Ishikawa (cell line): ENCODE results near the gene SZRD1.

ENCODE experiments used
- CEBPB ChIP-seq: IDR thresholded peaks from 2 replicates; pipeline ENCODE4 v1.6.1; 2012
- CREB1 ChIP-seq: IDR thresholded peaks from 2 replicates; pipeline ENCODE4 v1.6.1; 2012; ENCODE audit warnings: low read depth
- EGR1 ChIP-seq: IDR thresholded peaks from 2 replicates; pipeline ENCODE4 v1.6.1; 2012
- EP300 ChIP-seq: IDR thresholded peaks from 2 replicates; pipeline ENCODE4 v1.6.1; 2012; ENCODE audit warnings: borderline replicate concordance
- FOXM1 ChIP-seq: IDR thresholded peaks from 2 replicates; pipeline ENCODE4 v1.6.1; 2012; ENCODE audit warnings: low read depth, borderline replicate concordance
- NFIC ChIP-seq: IDR thresholded peaks from 2 replicates; pipeline ENCODE4 v1.6.1; 2012
- RAD21 ChIP-seq: IDR thresholded peaks from 2 replicates; pipeline ENCODE4 v1.6.1; 2012; ENCODE audit warnings: low read depth
- TAF1 ChIP-seq: IDR thresholded peaks from 2 replicates; pipeline ENCODE4 v1.6.1; 2012; ENCODE audit warnings: low read depth, mild to moderate bottlenecking
- TCF12 ChIP-seq: IDR thresholded peaks from 2 replicates; pipeline ENCODE4 v1.6.1; 2012; ENCODE audit warnings: low read depth
- TEAD4 ChIP-seq: IDR thresholded peaks from 2 replicates; pipeline ENCODE4 v1.6.1; 2012
- YY1 ChIP-seq: IDR thresholded peaks from 2 replicates; pipeline ENCODE4 v1.6.1; 2012; ENCODE audit warnings: low read depth
- ZBTB7A ChIP-seq: IDR thresholded peaks from 2 replicates; pipeline ENCODE4 v1.6.1; 2012; ENCODE audit warnings: low read depth
- TF ChIP-seq, protein P1 (sequence below): IDR thresholded peaks from 2 replicates; pipeline ENCODE4 v1.6.1; 2012; ENCODE audit warnings: low read depth, mild to moderate bottlenecking
- TF ChIP-seq, protein P2 (sequence below): IDR thresholded peaks from 2 replicates; pipeline ENCODE4 v1.6.1; 2012
- TF ChIP-seq, protein P3 (sequence below): IDR thresholded peaks from 2 replicates; pipeline ENCODE4 v1.6.1; 2012

Gene SZRD1

DNA sequence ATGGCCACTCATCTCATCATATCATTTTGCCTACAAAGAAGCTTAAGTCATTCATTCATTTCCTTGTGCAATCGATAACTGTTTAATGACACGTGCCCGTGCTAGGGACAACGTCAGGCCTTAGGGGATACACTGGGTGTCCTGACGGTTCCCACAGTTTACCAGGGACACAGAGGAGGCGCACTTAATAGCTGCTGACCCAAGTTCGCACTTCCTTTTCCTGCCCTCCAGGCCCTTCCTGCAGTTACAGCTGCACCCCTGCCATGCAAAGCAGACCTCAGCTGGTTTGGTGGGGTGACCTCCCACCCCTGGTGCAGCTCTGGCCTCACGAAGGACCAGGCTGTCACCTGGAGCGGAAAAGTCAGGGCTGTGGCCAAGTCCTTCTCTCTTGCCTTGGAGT lies 66.0 kb downstream of the SZRD1 start:
- no peak for TF ChIP-seq TAF1
- TF ChIP-seq, protein P1, sequence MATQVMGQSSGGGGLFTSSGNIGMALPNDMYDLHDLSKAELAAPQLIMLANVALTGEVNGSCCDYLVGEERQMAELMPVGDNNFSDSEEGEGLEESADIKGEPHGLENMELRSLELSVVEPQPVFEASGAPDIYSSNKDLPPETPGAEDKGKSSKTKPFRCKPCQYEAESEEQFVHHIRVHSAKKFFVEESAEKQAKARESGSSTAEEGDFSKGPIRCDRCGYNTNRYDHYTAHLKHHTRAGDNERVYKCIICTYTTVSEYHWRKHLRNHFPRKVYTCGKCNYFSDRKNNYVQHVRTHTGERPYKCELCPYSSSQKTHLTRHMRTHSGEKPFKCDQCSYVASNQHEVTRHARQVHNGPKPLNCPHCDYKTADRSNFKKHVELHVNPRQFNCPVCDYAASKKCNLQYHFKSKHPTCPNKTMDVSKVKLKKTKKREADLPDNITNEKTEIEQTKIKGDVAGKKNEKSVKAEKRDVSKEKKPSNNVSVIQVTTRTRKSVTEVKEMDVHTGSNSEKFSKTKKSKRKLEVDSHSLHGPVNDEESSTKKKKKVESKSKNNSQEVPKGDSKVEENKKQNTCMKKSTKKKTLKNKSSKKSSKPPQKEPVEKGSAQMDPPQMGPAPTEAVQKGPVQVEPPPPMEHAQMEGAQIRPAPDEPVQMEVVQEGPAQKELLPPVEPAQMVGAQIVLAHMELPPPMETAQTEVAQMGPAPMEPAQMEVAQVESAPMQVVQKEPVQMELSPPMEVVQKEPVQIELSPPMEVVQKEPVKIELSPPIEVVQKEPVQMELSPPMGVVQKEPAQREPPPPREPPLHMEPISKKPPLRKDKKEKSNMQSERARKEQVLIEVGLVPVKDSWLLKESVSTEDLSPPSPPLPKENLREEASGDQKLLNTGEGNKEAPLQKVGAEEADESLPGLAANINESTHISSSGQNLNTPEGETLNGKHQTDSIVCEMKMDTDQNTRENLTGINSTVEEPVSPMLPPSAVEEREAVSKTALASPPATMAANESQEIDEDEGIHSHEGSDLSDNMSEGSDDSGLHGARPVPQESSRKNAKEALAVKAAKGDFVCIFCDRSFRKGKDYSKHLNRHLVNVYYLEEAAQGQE, result no peak
- TF ChIP-seq RAD21, result no peak
- TF ChIP-seq, protein P2, sequence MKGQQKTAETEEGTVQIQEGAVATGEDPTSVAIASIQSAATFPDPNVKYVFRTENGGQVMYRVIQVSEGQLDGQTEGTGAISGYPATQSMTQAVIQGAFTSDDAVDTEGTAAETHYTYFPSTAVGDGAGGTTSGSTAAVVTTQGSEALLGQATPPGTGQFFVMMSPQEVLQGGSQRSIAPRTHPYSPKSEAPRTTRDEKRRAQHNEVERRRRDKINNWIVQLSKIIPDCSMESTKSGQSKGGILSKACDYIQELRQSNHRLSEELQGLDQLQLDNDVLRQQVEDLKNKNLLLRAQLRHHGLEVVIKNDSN, result no peak
- TF ChIP-seq TCF12, result no peak
- no peak for TF ChIP-seq TEAD4
- no peak for TF ChIP-seq EGR1
- no peak for TF ChIP-seq FOXM1
- no peak for TF ChIP-seq CREB1
- TF ChIP-seq CEBPB, result no peak
- TF ChIP-seq ZBTB7A, result no peak
- TF ChIP-seq, protein P3, sequence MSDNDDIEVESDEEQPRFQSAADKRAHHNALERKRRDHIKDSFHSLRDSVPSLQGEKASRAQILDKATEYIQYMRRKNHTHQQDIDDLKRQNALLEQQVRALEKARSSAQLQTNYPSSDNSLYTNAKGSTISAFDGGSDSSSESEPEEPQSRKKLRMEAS, result no peak
- TF ChIP-seq EP300, result no peak
- TF ChIP-seq NFIC, result no peak
- TF ChIP-seq YY1, result no peak

DNA sequence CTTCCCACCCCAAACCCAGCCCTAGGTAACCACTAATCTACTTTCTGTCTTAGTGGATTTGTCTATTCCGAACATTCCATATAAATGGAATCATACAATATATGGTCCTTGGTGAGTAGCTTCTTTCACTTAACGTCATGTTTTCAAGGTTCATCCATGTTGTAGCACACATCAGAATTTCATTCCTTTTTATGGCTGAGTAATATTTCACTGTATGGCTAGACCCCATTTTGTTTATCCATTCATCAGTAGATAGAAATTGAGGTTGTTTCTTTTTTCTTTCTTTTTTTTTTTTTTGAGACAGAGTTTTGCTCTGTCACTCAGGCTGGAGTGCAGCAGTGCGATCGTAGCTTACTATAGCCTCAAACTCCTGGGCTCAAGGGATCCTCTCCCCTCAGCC lies 67.0 kb downstream of the SZRD1 start:
- TF ChIP-seq ZBTB7A, result no peak
- TF ChIP-seq CEBPB, result no peak
- TF ChIP-seq, protein P1, result no peak
- no peak for TF ChIP-seq TEAD4
- no peak for TF ChIP-seq CREB1
- TF ChIP-seq TAF1, result no peak
- no peak for TF ChIP-seq EGR1
- TF ChIP-seq RAD21, result no peak
- TF ChIP-seq, protein P2, result no peak
- no peak for TF ChIP-seq TCF12
- no peak for TF ChIP-seq YY1
- no peak for TF ChIP-seq EP300
- TF ChIP-seq, protein P3, result no peak
- TF ChIP-seq NFIC, result no peak
- TF ChIP-seq FOXM1, result no peak

DNA sequence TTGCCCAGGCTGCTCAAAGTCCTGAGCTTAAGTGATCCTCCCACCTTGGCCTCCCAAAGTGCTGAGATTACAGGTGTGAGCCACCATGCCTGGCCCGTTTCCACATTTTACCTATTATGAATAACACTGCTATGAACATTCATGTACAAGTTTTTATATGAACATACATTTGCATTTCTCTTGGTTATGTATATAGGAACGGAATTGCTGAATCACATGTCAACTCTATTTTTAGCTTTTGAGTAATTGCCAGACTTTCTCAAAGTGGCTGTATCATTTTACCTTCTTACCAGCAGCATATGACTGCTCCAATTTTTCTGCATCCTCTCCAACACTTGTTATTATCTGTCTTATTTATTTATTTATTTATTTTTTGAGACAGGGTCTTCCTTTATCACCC lies 67.5 kb downstream of the SZRD1 start:
- TF ChIP-seq CEBPB, result no peak
- TF ChIP-seq FOXM1, result no peak
- no peak for TF ChIP-seq EGR1
- no peak for TF ChIP-seq NFIC
- no peak for TF ChIP-seq ZBTB7A
- TF ChIP-seq CREB1, result no peak
- TF ChIP-seq, protein P1, result no peak
- TF ChIP-seq TEAD4, result no peak

DNA sequence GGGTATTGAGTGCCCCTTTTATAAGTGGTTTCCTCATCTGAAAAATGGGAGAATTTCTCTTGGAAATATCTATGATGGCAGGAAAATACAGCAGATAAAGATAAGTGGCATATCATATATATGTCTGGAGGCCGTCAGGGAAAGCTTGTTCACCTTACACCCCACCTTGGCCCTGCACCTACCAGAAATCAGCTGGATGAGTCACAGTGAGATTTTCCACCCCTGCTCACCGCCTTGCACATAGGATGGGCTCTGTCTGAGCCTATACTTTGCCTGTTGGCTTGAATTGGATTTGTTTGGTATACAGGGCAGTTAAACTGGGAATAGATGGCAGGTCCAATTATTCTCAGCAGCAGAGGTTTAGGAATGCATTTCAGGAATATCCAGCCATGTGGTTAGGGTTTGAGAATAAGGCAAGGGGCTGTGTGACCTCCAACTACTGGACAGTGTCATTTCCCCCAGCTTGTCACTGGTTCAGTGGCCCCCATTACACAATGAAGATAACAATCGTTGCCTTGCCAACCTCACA lies 70.0 kb downstream of the SZRD1 start, which contains the start of gene SPATA21:
TSS of gene SPATA21 (minus strand) at position 479 of the 529 bp plus-strand sequence. CDS start 6,053 bp downstream, outside the sequence.
- TF ChIP-seq TEAD4, result no peak
- no peak for TF ChIP-seq FOXM1
- TF ChIP-seq NFIC, result no peak
- no peak for TF ChIP-seq YY1
- TF ChIP-seq TAF1, result no peak
- TF ChIP-seq RAD21, result no peak
- TF ChIP-seq, protein P2, result no peak
- TF ChIP-seq CEBPB, result no peak
- no peak for TF ChIP-seq TCF12
- TF ChIP-seq EGR1, result no peak
- TF ChIP-seq EP300, result no peak
- TF ChIP-seq, protein P3, result no peak
- no peak for TF ChIP-seq CREB1
- no peak for TF ChIP-seq ZBTB7A
- TF ChIP-seq, protein P1, result no peak
